Cortex of kidney (tissue), 1 donor: ENCODE measurements around the gene ATAD3C.
"Not testable (repeated sequence)": the region's sequence is repeated elsewhere in the genome, so short reads cannot be mapped to it uniquely, and the experiment has no call there.

ENCODE experiments used
- DNase-seq: peaks from one replicate; lab custom pipeline; 2025; lab: John Stamatoyannopoulos, UW

The ATAD3C gene

DNA sequence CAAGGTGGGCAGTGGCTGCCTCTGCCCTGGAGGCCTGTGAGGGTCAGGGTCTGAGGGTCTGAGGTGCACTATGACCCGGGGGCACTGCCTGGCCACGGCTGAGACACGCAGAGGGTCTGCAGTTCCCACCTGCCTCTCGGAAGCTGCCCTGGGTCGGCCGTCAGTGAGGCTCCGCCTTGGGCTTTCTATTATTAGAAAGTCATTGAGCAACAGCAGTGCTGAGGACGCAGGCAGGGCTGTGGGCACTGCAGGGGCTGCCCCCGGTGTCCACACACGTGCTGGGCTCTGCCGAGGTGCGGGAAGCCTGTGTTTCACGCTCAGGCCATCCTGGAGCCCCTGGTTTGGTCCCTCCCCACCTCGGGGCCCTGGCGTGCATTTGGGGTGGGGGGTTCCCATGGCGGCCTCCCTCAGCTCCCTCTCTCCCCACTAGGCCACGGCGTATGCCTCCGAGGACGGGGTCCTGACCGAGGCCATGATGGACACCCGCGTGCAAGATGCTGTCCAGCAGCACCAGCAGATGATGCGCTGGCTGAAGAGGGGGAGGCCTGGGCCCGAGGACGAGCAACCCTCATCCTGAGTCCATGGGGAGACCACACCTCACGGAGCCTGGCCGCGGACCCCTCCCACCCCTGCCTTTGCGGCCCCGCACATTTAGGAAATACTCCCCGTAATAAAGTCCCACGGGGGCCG lies 59.4 kb downstream of the ATAD3C start:
- DNase-seq = not testable (repeated sequence)

DNA sequence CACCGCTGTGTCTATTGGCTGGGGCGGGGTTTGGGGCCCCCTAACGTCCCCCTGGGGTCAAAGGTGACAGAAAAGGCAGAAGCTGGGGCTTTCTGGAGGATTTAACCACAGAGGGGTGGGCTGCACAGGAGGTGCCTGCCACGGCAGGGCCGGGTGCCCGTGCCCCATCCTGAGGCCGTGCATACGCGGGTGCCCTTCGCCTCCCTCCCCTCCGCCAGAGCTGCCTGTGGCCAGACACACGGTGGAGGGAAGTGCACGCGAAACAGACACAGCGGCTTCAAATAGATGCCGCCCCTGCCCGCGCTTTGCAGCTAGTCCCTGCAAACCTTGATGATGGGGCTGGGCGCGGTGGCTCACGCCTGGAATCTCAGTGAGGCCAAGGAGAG lies 60.0 kb downstream of the ATAD3C start:
- DNase-seq = not testable (repeated sequence)

DNA sequence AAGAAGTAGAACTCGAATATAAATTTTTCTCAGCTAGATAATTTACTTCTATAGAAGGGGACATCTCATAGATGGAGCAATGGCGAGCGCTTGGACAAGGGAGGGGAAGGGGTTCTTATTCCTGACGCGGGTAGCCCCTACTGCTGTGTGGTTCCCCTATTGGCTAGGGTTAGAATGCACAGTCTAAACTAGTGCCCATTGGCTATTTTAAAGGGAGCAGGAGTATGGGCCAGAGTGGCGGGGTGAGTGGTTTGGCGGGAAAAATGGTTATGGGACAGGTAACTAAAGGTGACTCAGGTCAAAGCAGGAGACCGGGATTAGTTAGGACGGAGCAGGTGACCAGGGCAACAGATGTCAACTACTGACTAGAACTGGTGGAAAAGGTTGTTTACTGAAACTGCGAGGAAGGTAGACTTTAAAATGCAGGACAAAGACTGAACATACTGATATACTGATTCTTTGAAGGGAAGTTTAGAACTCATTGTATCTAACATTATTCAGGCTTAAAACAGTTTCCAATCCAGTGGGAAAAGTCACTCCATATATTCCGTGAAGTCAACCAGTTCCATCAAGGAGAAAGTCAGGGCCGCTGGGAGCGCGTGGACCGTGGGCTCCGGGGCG lies 61.5 kb downstream of the ATAD3C start:
- no peak for DNase-seq

DNA sequence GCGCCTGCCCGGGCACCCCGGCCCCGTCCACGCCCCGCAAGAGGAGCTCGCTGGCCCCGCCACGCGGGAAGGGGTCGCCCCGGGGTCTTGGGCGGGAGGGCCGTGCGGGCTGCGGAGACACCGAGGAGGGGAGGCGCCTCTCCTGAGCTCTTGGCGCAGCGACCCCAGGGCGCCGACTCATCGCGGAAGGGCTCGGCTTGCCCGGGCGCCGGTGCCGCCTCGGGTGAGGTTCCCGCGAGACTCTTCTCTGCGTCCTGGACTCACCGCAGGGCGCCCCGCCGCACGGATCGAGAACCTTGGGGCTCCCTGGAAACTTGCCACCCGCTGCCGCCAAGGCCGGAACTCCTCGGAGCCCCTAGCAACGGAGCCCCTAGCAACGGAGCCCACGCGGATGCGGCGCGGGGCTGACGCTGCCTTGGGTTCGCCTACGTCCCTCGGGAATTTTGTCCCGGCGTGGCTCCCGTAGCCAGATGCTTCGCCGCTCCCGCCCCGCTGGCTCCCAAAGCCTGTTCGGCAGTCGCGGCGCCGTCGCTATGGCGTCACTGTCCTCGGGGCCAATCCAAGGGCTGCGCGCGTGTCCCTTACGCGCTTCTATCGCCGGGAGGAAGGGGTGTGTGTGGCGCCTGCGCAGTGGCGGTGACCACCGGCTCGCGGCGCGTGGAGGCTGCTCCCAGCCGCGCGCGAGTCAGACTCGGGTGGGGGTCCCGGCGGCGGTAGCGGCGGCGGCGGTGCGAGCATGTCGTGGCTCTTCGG lies 62.2 kb downstream of the ATAD3C start, which contains the start of gene ATAD3A:
ATAD3A (plus strand) TSS at position 630 of the 753 bp plus-strand sequence; CDS start at position 737, 107 bp downstream.
- peak; percentile 92 for DNase-seq

DNA sequence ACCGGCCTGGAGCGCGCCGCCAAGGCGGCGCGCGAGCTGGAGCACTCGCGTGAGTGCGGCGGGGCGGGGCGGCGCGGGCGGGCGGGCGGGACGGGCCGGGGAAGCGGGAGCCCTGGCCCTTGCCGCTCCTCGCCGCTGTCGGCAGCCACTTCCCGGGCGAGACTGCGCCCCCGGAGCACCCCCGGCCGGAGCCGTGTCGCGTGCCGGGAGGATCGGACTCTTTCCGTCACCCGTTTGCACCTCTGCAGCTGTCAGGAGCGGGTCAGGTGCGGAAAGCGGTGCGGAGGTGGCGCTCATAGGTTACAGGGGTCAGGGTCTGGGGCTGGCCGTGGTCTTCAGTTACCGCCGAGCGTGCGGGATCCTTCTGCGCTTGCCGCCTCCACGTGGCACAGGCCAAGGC lies 62.9 kb downstream of the ATAD3C start:
- DNase-seq = not testable (repeated sequence)

DNA sequence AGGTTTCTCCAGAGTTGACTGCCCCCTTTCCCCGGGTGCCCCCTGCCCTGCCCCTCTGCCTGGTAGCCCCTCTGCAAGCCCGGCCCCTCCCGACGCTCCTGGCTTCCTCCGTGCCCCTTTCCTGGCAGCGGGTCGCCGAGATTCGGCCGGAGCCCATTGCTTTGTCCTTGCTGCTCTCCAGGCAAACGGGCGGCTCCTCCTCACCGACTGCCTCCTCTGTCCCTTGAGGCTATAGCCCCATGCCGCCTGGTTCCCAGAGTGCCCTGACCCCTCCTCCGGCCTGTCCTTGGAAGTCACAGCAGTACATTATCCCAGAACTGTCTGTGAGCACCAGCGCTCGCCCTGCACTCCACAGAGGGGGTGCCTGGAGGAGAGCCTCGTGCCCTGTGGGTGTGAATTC lies 64.2 kb downstream of the ATAD3C start:
- not testable (repeated sequence) for DNase-seq

DNA sequence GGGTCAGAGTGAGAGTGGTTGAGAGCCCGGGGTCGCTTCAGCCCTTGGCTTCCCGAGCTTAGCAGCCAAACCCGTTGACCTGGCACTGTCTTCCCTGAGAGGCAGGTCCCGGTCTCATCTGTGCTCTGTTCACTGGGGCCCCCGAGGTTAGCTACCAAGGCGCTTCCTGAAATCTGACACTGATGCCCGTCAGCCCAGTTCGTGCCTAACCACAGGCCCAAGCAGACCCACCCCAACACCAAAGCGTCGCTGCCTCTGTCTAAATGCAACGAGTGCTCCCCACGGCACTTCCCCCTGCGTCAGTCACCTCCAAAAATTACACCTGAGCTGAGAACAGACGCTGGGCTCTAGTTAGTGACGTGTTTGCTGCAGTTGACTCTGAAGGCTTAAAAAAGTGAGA lies 64.9 kb downstream of the ATAD3C start:
- not testable (repeated sequence) for DNase-seq

DNA sequence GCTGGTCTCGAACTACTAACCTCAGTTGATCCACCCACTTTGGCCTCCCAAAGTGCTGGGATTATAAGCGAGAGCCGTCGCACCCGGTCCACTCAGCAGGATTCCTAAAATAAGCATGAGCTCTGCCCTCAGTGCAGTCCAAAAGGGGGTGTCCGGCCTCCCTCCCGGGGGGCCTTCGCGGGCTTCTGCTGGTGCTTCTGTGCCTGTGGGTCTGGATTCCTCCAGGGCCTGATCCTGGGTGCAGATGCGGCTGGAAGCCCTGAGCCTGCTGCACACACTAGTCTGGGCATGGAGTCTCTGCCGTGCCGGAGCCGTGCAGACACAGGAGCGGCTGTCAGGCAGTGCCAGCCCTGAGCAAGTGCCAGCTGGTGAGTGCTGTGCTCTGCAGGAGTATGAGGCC lies 67.4 kb downstream of the ATAD3C start:
- not testable (repeated sequence) for DNase-seq

DNA sequence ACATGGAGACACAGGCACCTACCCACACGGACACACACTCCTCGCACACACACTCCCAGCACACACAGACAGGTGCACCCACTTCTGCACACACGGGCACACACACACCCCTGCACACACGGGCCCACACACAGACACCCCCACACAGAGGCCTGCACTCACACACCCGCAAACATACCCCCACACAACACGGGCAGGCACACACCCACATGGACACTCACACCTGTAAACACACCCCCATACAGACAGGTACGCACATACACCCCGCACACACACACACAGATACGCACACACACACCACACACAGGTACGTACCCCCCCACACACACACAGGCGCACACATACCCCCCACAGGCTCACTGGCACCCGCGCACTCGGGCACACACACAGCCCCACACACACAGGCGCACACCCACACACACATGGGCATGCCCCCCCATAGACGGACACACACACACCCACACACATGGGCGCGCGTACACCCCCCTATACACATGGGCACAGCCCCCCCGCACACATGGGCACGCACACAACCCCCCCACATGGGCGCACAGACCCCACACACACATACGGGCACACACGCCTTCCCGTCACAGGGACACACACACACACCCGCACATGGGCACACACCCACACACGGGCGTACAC lies 68.6 kb downstream of the ATAD3C start:
- DNase-seq = no peak

DNA sequence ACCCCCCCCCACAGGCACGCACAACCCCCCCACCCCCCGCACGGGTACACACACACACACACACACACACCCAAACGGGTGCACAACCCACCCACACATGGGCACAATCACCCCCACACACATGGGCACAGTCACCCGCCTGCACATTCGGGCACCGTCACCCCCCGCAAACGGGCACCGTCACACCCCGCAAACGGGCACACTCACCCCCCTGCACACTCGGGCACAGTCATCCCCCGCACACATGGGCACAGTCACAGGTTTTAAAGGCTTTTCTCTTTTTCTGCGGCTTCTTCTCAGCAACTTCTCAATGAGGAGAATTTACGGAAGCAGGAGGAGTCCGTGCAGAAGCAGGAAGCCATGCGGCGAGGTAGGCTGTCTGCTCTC lies 69.1 kb downstream of the ATAD3C start:
- DNase-seq = not testable (repeated sequence)
